ENCODE data around the gene CXorf51A.
"Not testable (repeated sequence)": the region's sequence is repeated elsewhere in the genome, so short reads cannot be mapped to it uniquely, and the experiment has no call there.

Gene CXorf51A

DNA sequence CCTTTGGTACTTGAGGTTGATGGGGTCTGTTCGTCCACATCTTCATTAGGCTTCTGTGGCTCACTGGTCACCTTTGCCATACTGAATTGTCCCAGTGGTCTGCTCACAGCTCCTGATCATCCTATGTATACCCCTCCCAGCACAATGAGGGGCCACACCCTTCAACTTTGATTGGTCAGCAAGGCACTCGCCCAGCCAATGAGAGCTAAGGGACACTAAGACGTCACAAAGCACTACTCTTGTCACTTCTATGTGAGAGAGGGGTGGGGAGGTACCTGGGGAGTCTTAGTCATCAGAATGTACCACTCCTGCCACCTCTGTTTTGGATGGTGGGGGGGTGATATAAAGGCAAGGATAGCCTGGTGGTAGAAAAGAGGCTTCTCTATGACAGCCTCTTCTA is at the start of gene CXorf51A:
CXorf51A (minus strand) TSS at position 101 of the 400 bp plus-strand sequence; CDS start at position 80, 21 bp downstream.
- not testable (repeated sequence) for H3K27ac ChIP-seq (ENCODE audit: low read depth, low read length); H3K4me3 ChIP-seq (ENCODE audit: low read depth, low read length); H3K36me3 ChIP-seq (ENCODE audit: control insufficient read depth, insufficient read depth, low read length); H3K4me1 ChIP-seq (ENCODE audit: control insufficient read depth, insufficient read depth, low read length); H3K9me3 ChIP-seq (ENCODE audit: control insufficient read depth, insufficient read depth, low read depth, low read length); H3K9ac ChIP-seq (ENCODE audit: low read length); H3K27me3 ChIP-seq (ENCODE audit: control insufficient read depth, insufficient read depth, low read length)

DNA sequence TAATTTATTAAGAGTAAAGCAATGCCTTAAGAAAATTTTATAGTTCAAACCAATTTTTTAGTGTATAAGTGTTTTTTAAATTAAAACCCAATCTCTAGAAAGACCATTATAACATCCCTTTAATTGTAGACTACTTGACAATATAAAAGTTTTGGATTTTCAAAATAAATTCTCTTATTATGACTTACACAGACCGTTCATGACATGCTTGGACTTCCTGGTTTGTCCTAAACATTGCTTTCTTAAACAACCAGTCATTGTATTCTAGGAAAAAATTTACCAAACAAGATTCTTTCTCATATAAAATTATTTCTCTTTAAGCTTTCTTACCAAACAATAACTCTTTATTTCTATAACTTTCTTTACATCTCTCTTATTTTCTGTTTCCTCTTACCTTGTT is 49.0 kb upstream of the CXorf51A start:
- no peaks in the 10 kb centered on the region for H3K27me3 ChIP-seq (ENCODE audit: control insufficient read depth, insufficient read depth, low read length)
- H3K4me1 ChIP-seq (ENCODE audit: control insufficient read depth, insufficient read depth, low read length) = no peaks in the 10 kb centered on the region
- no peak overlapping the region for H3K4me3 ChIP-seq (ENCODE audit: low read depth, low read length)
- H3K27ac ChIP-seq (ENCODE audit: low read depth, low read length) = no peak overlapping the region
- no peaks in the 10 kb centered on the region for H3K36me3 ChIP-seq (ENCODE audit: control insufficient read depth, insufficient read depth, low read length)
- no peak overlapping the region for H3K9ac ChIP-seq (ENCODE audit: low read length)
- H3K9me3 ChIP-seq (ENCODE audit: control insufficient read depth, insufficient read depth, low read depth, low read length) = peaks cover 39% of the 10 kb centered on the region

DNA sequence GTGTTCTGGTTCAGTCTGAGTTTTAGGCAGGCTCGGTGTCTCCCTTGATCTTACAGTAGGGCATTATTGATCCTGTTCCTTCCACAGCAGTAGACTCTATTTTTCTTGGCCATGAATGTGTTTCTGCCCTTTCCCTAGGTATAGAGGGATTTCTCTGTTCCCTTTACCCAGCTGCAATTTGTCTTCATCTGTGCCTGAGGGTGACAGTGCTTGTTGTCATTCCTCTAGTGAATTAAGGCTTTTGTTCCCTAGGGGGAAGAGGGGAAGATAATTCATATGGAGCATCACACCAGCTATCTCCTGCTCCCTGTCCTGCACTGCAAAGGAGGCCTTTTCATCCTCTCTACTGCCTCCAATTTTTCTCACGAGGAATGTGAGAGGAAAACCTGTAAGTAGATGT is 39.7 kb upstream of the CXorf51A start:
- peaks cover 47% of the 10 kb centered on the region for H3K9me3 ChIP-seq (ENCODE audit: control insufficient read depth, insufficient read depth, low read depth, low read length)
- no peak overlapping the region for H3K9ac ChIP-seq (ENCODE audit: low read length)

DNA sequence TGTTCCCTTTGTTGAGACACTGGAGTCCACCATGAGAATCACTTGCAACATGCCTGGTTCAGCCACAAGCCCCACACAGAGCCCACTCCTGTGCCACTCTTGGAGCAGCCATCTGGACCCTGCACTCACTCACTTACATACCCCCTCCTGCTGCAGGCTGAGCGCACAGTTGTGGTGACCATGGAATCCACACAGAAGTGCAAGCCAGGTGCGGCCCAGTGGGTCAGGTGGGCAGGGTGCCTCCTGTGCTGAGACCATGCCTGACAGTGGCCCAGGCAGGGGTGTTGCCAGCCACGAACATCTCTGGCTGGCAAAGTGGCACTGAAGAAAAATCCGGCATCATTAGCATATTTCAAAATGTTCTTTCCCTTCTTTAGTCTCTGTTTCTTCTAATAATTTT is 17.4 kb upstream of the CXorf51A start:
- Histone ChIP-seq H3K27ac (ENCODE audit: low read depth, low read length) (no peak overlapping the region), H3K27me3 (ENCODE audit: control insufficient read depth, insufficient read depth, low read length) (no peaks in the 10 kb centered on the region), H3K4me1 (ENCODE audit: control insufficient read depth, insufficient read depth, low read length) (no peaks in the 10 kb centered on the region), H3K9me3 (ENCODE audit: control insufficient read depth, insufficient read depth, low read depth, low read length) (peaks cover 14% of the 10 kb centered on the region), H3K9ac (ENCODE audit: low read length) (no peak overlapping the region), H3K4me3 (ENCODE audit: low read depth, low read length) (no peak overlapping the region), H3K36me3 (ENCODE audit: control insufficient read depth, insufficient read depth, low read length) (no peaks in the 10 kb centered on the region)

More for the DNA sequence above, 39.7 kb upstream of the CXorf51A start:
- no peaks in the 10 kb centered on the region for H3K27me3 ChIP-seq (ENCODE audit: control insufficient read depth, insufficient read depth, low read length)
- no peaks in the 10 kb centered on the region for H3K36me3 ChIP-seq (ENCODE audit: control insufficient read depth, insufficient read depth, low read length)
- no peak overlapping the region for H3K4me3 ChIP-seq (ENCODE audit: low read depth, low read length)
- H3K4me1 ChIP-seq (ENCODE audit: control insufficient read depth, insufficient read depth, low read length) = no peaks in the 10 kb centered on the region
- H3K27ac ChIP-seq (ENCODE audit: low read depth, low read length) = no peak overlapping the region

DNA sequence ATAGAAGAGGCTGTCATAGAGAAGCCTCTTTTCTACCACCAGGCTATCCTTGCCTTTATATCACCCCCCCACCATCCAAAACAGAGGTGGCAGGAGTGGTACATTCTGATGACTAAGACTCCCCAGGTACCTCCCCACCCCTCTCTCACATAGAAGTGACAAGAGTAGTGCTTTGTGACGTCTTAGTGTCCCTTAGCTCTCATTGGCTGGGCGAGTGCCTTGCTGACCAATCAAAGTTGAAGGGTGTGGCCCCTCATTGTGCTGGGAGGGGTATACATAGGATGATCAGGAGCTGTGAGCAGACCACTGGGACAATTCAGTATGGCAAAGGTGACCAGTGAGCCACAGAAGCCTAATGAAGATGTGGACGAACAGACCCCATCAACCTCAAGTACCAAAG is 5.1 kb downstream of the CXorf51A start, which contains the start of gene CXorf51B:
CXorf51B (plus strand) TSS at position 301 of the 400 bp plus-strand sequence; CDS start at position 322, 21 bp downstream.
- H3K4me3 ChIP-seq (ENCODE audit: low read depth, low read length); H3K4me1 ChIP-seq (ENCODE audit: control insufficient read depth, insufficient read depth, low read length); H3K36me3 ChIP-seq (ENCODE audit: control insufficient read depth, insufficient read depth, low read length); H3K9ac ChIP-seq (ENCODE audit: low read length); H3K27ac ChIP-seq (ENCODE audit: low read depth, low read length); H3K27me3 ChIP-seq (ENCODE audit: control insufficient read depth, insufficient read depth, low read length); H3K9me3 ChIP-seq (ENCODE audit: control insufficient read depth, insufficient read depth, low read depth, low read length): not testable (repeated sequence)

All from HUES6 (cell line).